Neural cell (in vitro differentiated cells): ENCODE measurements around the gene NTRK2. TPM values are rescaled to one million over a fixed set of nuclear protein-coding genes. Genes with fewer than 3 reads are reported as not detected.

Experiments used
- H2AFZ ChIP-seq: fragments of 200-600, 300-800 bp; sonication (generic), shearing (Covaris generic); 2 replicates; pipeline ENCODE4 v1.6.0; 2014; ENCODE audit warnings: low read depth, mild to moderate bottlenecking, antibody characterized with exemption, low read length, moderate library complexity
- H3F3A ChIP-seq: fragments of 200-600 bp; shearing (Covaris generic); 2 replicates; pipeline ENCODE4 v1.6.1; 2016; ENCODE audit warnings: mild to moderate bottlenecking, moderate library complexity, mixed read lengths, antibody characterized with exemption, low read length; ENCODE audit not compliant: insufficient read depth, poor library complexity, severe bottlenecking
- H3K27ac ChIP-seq: fragments of 200-600, 300-800 bp; sonication (generic), shearing (Covaris generic); 2 replicates; pipeline ENCODE4 v1.5.1; 2014; ENCODE audit warnings: mild to moderate bottlenecking, low read length, moderate library complexity
- H3K27me3 ChIP-seq: fragments of 300-800, 200-600 bp; sonication (generic), shearing (Covaris generic); 2 replicates; pipeline ENCODE4 v1.6.0; 2014; ENCODE audit warnings: mild to moderate bottlenecking, low read depth, low read length, moderate library complexity; ENCODE audit not compliant: insufficient read depth
- H3K36me3 ChIP-seq: fragments of 300-800, 200-600 bp; sonication (generic), shearing (Covaris generic); 2 replicates; pipeline ENCODE4 v1.5.1; 2014; ENCODE audit warnings: mild to moderate bottlenecking, antibody characterized with exemption, low read length, moderate library complexity; ENCODE audit not compliant: insufficient read depth
- H3K4me2 ChIP-seq: fragments of 300-800, 200-600 bp; sonication (generic), shearing (Covaris generic); 2 replicates; pipeline ENCODE4 v1.6.0; 2014; ENCODE audit warnings: mild to moderate bottlenecking, low read length
- H3K4me3 ChIP-seq: fragments of 300-800, 200-600 bp; sonication (generic), shearing (Covaris generic); 2 replicates; pipeline ENCODE4 v1.5.1; 2014; ENCODE audit warnings: mild to moderate bottlenecking, low read length, moderate library complexity
- H3K79me2 ChIP-seq: fragments of 200-600 bp; shearing (Covaris generic); replicated peaks from 2 replicates; pipeline ENCODE4 v1.6.0; 2014; ENCODE audit warnings: mild to moderate bottlenecking, low read length, moderate library complexity; ENCODE audit not compliant: insufficient read depth
- H3K9ac ChIP-seq: fragments of 300-800, 200-600 bp; sonication (generic), shearing (Covaris generic); 2 replicates; pipeline ENCODE4 v1.6.1; 2016; ENCODE audit warnings: mild to moderate bottlenecking, low read length, mixed read lengths
- H3K9me2 ChIP-seq: fragments of 200-600 bp; shearing (Covaris generic); 2 replicates; pipeline ENCODE4 v1.6.1; 2016; ENCODE audit warnings: mild to moderate bottlenecking, low read length, mixed read lengths; ENCODE audit not compliant: insufficient read depth
- H3K9me3 ChIP-seq: fragments of 200-600, 300-800 bp; sonication (generic), shearing (Covaris generic); 2 replicates; pipeline ENCODE4 v1.6.1; 2016; ENCODE audit warnings: mild to moderate bottlenecking, mixed run types, low read length, moderate library complexity, mixed read lengths
- H4K20me1 ChIP-seq: fragments of 200-600 bp; shearing (Covaris generic); 2 replicates; pipeline ENCODE4 v1.6.1; 2016; ENCODE audit warnings: mild to moderate bottlenecking, mixed run types; ENCODE audit not compliant: insufficient read depth
- CTCF ChIP-seq: fragments of 450-650 bp; IDR thresholded peaks from 2 replicates; pipeline ENCODE4 v1.5.1; 2014; ENCODE audit warnings: antibody characterized with exemption, mild to moderate bottlenecking, moderate library complexity; ENCODE audit not compliant: poor library complexity, severe bottlenecking
- EP300 ChIP-seq: fragments of 450-650 bp; conservative IDR thresholded peaks from 2 replicates; pipeline ENCODE4 v1.6.1; 2014; ENCODE audit warnings: antibody characterized with exemption, mild to moderate bottlenecking, moderate library complexity; ENCODE audit not compliant: poor library complexity, severe bottlenecking
- EZH2 ChIP-seq: fragments of 200-600, 300-800 bp; shearing (Covaris generic), sonication (generic); IDR thresholded peaks from 2 replicates; pipeline ENCODE4 v1.6.1; 2014; ENCODE audit warnings: antibody characterized with exemption, low read length, borderline replicate concordance, mild to moderate bottlenecking; ENCODE audit not compliant: insufficient read depth, poor library complexity, severe bottlenecking
- POLR2AphosphoS5 ChIP-seq: IDR thresholded peaks from 2 replicates; pipeline ENCODE4 v1.6.1; 2012
- RAD21 ChIP-seq: fragments of 450-650 bp; conservative IDR thresholded peaks from 2 replicates; pipeline ENCODE4 v1.6.1; 2014; ENCODE audit warnings: antibody characterized with exemption, mild to moderate bottlenecking, moderate library complexity
- SMC3 ChIP-seq: fragments of 450-650 bp; conservative IDR thresholded peaks from 2 replicates; pipeline ENCODE4 v1.6.1; 2014; ENCODE audit warnings: antibody characterized with exemption, mild to moderate bottlenecking, moderate library complexity; ENCODE audit not compliant: poor library complexity
- TAF1 ChIP-seq: IDR thresholded peaks from 2 replicates; pipeline ENCODE4 v1.6.1; 2012; ENCODE audit warnings: low read depth
- polyA plus RNA-seq: library from polyadenylated mRNA; depleted of rRNA; stranded (reverse); fragments of >200 nt; gene quantifications from 2 replicates; pipeline ENCODE4 v1.2.3, GENCODE V29; 2014
- TF ChIP-seq, protein P1 (sequence below): IDR thresholded peaks from 2 replicates; pipeline ENCODE4 v1.6.1; 2012; ENCODE audit warnings: borderline replicate concordance

NTRK2 gene
- polyA plus RNA-seq, 1 donor from 2014 or later = 14.2 TPM

DNA sequence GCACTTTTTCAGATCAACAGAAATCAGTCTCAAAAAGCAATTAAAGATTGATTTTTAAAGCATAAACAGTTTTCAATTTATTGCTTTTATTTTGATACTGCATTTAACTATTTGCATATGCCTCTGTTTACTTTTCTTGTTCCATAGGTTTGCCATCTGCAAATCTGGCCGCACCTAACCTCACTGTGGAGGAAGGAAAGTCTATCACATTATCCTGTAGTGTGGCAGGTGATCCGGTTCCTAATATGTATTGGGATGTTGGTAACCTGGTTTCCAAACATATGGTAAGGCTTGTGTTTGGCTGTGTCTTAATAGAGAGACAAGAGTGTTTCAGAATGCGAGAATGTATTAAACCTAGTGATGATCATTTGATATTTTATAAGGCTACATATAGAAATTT is 53.9 kb downstream of the NTRK2 start:
- no peaks in the 10 kb centered on the region for H3K36me3 ChIP-seq
- no peaks in the 10 kb centered on the region for H4K20me1 ChIP-seq
- H3K9me2 ChIP-seq = no peaks in the 10 kb centered on the region
- H3K9me3 ChIP-seq = no peaks in the 10 kb centered on the region
- H2AFZ ChIP-seq = no peak overlapping the region
- no peak overlapping the region for H3K4me3 ChIP-seq
- TF ChIP-seq EP300 = no peak
- H3K4me2 ChIP-seq = no peak overlapping the region
- H3F3A ChIP-seq = no peaks in the 10 kb centered on the region
- no peaks in the 10 kb centered on the region for H3K79me2 ChIP-seq
- no peaks in the 10 kb centered on the region for H3K27me3 ChIP-seq
- H3K27ac ChIP-seq = no peak overlapping the region
- no peak overlapping the region for H3K9ac ChIP-seq

DNA sequence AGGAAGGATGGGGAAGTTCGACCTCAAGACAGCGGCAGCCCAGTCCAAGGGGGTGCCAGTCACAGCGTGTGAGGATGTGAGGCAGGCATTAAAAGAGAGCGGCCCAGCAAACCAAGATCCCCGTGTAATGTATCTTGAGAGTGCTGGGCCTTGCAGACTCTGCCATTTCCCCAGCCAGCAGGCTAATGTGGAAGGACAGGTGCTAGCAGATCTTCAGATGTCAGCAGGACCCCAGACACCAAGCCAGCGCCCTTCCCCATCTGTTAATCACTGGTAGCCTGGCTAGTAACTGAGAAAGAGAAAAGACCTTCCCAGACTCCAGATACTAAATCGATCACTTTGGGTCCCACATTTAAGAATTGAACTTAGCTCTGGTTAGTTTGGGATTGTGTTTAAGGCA is 62.2 kb downstream of the NTRK2 start:
- no peaks in the 10 kb centered on the region for H3K9me3 ChIP-seq
- no peaks in the 10 kb centered on the region for H4K20me1 ChIP-seq
- no peaks in the 10 kb centered on the region for H3K36me3 ChIP-seq

DNA sequence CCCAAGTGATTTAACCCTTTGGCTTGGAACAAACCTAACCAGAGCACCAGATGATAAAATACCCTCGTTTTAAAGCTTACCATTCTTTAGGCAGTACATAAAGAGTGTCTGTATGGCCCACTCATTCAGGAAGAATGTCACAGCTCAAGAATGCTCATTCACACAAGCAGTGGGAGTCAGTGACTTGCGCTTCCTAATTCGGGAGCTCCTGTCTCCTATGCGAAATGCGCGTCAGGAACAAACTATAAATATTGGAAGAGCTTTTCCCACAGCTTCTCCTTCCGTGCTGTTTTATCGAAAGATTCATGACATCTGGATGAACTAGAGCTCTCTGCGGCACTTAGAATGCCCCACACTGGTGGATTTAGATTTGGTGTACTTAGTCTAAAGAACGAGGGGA is 66.6 kb downstream of the NTRK2 start:
- Histone ChIP-seq H3K27me3 (no peaks in the 10 kb centered on the region), H3K4me3 (no peak overlapping the region), H2AFZ (no peak overlapping the region), H3K79me2 (no peaks in the 10 kb centered on the region), H3K9ac (no peak overlapping the region), H3F3A (no peaks in the 10 kb centered on the region), H3K9me2 (no peaks in the 10 kb centered on the region), H4K20me1 (no peaks in the 10 kb centered on the region), H3K27ac (no peak overlapping the region), H3K36me3 (no peaks in the 10 kb centered on the region), H3K4me2 (no peak overlapping the region), H3K9me3 (no peaks in the 10 kb centered on the region)
- no peak for TF ChIP-seq TAF1
- no peak for TF ChIP-seq CTCF
- TF ChIP-seq, protein P1, sequence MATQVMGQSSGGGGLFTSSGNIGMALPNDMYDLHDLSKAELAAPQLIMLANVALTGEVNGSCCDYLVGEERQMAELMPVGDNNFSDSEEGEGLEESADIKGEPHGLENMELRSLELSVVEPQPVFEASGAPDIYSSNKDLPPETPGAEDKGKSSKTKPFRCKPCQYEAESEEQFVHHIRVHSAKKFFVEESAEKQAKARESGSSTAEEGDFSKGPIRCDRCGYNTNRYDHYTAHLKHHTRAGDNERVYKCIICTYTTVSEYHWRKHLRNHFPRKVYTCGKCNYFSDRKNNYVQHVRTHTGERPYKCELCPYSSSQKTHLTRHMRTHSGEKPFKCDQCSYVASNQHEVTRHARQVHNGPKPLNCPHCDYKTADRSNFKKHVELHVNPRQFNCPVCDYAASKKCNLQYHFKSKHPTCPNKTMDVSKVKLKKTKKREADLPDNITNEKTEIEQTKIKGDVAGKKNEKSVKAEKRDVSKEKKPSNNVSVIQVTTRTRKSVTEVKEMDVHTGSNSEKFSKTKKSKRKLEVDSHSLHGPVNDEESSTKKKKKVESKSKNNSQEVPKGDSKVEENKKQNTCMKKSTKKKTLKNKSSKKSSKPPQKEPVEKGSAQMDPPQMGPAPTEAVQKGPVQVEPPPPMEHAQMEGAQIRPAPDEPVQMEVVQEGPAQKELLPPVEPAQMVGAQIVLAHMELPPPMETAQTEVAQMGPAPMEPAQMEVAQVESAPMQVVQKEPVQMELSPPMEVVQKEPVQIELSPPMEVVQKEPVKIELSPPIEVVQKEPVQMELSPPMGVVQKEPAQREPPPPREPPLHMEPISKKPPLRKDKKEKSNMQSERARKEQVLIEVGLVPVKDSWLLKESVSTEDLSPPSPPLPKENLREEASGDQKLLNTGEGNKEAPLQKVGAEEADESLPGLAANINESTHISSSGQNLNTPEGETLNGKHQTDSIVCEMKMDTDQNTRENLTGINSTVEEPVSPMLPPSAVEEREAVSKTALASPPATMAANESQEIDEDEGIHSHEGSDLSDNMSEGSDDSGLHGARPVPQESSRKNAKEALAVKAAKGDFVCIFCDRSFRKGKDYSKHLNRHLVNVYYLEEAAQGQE = no peak

More for the DNA sequence above, 62.2 kb downstream of the NTRK2 start:
- no peaks in the 10 kb centered on the region for H3K79me2 ChIP-seq
- no peak overlapping the region for H3K27ac ChIP-seq
- TF ChIP-seq TAF1 = no peak
- TF ChIP-seq CTCF = no peak
- no peak for TF ChIP-seq POLR2AphosphoS5
- no peak for TF ChIP-seq EP300
- TF ChIP-seq EZH2 = no peak
- no peak for TF ChIP-seq SMC3
- no peak for TF ChIP-seq RAD21
- H3K4me3 ChIP-seq = no peak overlapping the region
- no peak overlapping the region for H3K4me2 ChIP-seq
- H3K9ac ChIP-seq = no peak overlapping the region
- H3K27me3 ChIP-seq = no peaks in the 10 kb centered on the region
- H2AFZ ChIP-seq = no peak overlapping the region
- no peaks in the 10 kb centered on the region for H3F3A ChIP-seq
- no peaks in the 10 kb centered on the region for H3K9me2 ChIP-seq
